ENCODE data around the gene ASXL1. TPM values are rescaled to one million over a fixed set of nuclear protein-coding genes. Genes with fewer than 3 reads are reported as not detected.

The ASXL1 gene
- total and polyA plus RNA-seq, 10 of the 15 experiments (the other 5 are each of a cell fraction or from before 2014, with no cell fraction given): 11.0 to 87.6 (median 56.8) TPM

DNA sequence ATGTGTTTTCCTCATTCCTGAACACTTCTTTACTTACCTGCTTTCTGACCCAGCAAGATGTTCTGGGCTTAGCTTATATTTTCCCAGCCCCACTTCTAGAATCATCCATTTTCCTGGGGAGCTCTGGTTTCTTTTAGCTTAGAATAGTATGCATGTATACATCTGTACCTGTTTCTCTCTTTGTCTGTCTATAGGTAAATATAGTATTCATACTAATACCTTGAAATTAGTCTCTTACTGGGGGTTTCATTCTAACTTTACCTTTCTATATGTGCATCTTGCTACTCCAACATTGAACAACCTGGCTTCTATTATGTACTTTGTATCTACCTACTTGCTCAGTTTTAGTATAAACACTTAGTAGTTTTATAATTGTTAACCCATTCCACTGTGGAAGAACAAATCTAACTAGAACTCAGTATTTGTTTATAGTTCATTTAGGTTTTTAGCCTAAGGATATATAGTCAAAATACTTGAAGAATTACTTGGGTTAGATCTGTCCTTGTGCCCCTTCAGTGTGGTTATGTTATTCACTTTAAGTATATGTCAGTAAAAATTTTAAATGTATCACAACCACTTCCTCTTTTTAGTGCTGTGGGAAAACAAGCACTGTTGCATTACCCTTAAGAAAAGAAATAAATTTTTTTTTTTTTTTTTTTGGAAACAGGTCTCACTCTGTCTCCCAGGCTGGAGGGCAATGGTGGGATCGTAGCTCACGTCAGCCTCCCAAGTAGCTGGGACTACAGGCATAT lies 54.0 kb downstream of the ASXL1 start:
- Histone ChIP-seq H3K4me1 (ENCODE audit: control insufficient read depth, insufficient read depth, low read length) (peaks cover 18% of the 10 kb centered on the region), H3K9ac (ENCODE audit: control insufficient read depth, insufficient read depth, low read length) (no peak overlapping the region), H3K79me2 (ENCODE audit: control insufficient read depth, insufficient read depth, low read length) (peaks cover 24% of the 10 kb centered on the region), H3K27me3 (replicated peaks in 1 of 2; ENCODE audit: control insufficient read depth in 2 of 2, insufficient read depth in 2 of 2, low read length in 1 of 2) (no peaks in the 10 kb centered on the region), H3K36me3 (ENCODE audit: control insufficient read depth in 2 of 2, insufficient read depth in 2 of 2, low read length in 1 of 2) (peaks cover 0 to 5% of the 10 kb centered on the region in 2 experiments; a peak in 2 of 4 replicates), H2AFZ (ENCODE audit: control insufficient read depth, low read depth, low read length) (no peak overlapping the region), H3K4me3 (no peak overlapping the region), H3K4me2 (ENCODE audit: control insufficient read depth, insufficient read depth) (peak overlapping the region; percentile 22), H4K20me1 (ENCODE audit: control insufficient read depth, insufficient read depth) (no peaks in the 10 kb centered on the region), H3K9me3 (replicated peaks; ENCODE audit: control insufficient read depth, insufficient read depth, low read length) (no peaks in the 10 kb centered on the region), H3K27ac (ENCODE audit: control insufficient read depth, insufficient read depth) (no peak overlapping the region)
- POLR2A ChIA-PET: interaction anchor here (0.9 kb wide), 1 partner anchor 48 kb away, joined by 6 read pairs; no protein-coding TSS in a partner anchor
- peak; percentile 90 for ATAC-seq
- peak; percentile 11 for DNase-seq (ENCODE audit: low read depth, low spot score)
- 67% methylated on average over 2 of the region's 2 CpGs for WGBS (ENCODE audit: insufficient coverage, insufficient replicate concordance, low lambda C conversion rate, missing lambda C conversion rate)
- no TSS peak for BruUV-seq (replicated peaks)
- RAD21 ChIA-PET (ENCODE audit: unreplicated experiment): interaction anchor here (1.0 to 1.2 kb wide), 2 partner anchors 12 to 20 kb away, joined by 3 to 5 read pairs; no protein-coding TSS in a partner anchor
- intact Hi-C loops (cut with micrococcal nuclease; ENCODE audit: unreplicated experiment) (no loop called here), in situ Hi-C loops (cut with MboI) (no loop called here)
- FAIRE-seq: peak; percentile 47
- peak; percentile 66 for TF ChIP-seq RUNX3 (IDR thresholded peaks at IDR 0.05; ENCODE audit: low read length)
- TF ChIP-seq CHD2 (IDR thresholded peaks at IDR 0.05; ENCODE audit: borderline replicate concordance, low read depth, low read length): no peak
- TF ChIP-seq ZNF384 (IDR thresholded peaks at IDR 0.05; ENCODE audit: borderline replicate concordance, low read depth, low read length): peak; percentile 69
- TF ChIP-seq SMC3 (IDR thresholded peaks at IDR 0.05; ENCODE audit: borderline replicate concordance, low read length): no peak
- TF ChIP-seq CREM (IDR thresholded peaks at IDR 0.05; ENCODE audit: low read depth): no peak
- TF ChIP-seq, protein P1, sequence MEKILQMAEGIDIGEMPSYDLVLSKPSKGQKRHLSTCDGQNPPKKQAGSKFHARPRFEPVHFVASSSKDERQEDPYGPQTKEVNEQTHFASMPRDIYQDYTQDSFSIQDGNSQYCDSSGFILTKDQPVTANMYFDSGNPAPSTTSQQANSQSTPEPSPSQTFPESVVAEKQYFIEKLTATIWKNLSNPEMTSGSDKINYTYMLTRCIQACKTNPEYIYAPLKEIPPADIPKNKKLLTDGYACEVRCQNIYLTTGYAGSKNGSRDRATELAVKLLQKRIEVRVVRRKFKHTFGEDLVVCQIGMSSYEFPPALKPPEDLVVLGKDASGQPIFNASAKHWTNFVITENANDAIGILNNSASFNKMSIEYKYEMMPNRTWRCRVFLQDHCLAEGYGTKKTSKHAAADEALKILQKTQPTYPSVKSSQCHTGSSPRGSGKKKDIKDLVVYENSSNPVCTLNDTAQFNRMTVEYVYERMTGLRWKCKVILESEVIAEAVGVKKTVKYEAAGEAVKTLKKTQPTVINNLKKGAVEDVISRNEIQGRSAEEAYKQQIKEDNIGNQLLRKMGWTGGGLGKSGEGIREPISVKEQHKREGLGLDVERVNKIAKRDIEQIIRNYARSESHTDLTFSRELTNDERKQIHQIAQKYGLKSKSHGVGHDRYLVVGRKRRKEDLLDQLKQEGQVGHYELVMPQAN (conservative IDR thresholded peaks at IDR 0.05): no peak
- no peak for TF ChIP-seq MYB (IDR thresholded peaks at IDR 0.05; ENCODE audit: borderline replicate concordance, low read depth, low read length)
- TF ChIP-seq SPI1 (IDR thresholded peaks at IDR 0.05; ENCODE audit: borderline replicate concordance, insufficient read depth, low read depth, low read length): peak; percentile 95
- no peak for TF ChIP-seq SMARCA5 (IDR thresholded peaks at IDR 0.05)
- TF ChIP-seq RAD51 (IDR thresholded peaks at IDR 0.05): no peak
- SMC1A ChIA-PET (ENCODE audit: uncharacterized antibody, unreplicated experiment): interaction anchor here (0.8 to 1.4 kb wide), 4 partner anchors 9 to 209 kb away, joined by 3 to 4 read pairs (median 3); no protein-coding TSS in a partner anchor
- CTCF ChIA-PET: interaction anchor here (0.6 to 1.4 kb wide), 3 partner anchors 74 to 109 kb away, joined by 3 read pairs; no protein-coding TSS in a partner anchor
